Sciatic nerve (tissue), 2 donors: Measurements from ENCODE around the gene MYO1H. TPM values are rescaled to one million over a fixed set of nuclear protein-coding genes. Genes with fewer than 3 reads are reported as not detected.
"Not testable (repeated sequence)": the region's sequence is repeated elsewhere in the genome, so short reads cannot be mapped to it uniquely, and the experiment has no call there.

ENCODE experiments used
- ATAC-seq: fragments of 200-7000 bp; cut with Tn5 transposase; one replicate; pipeline ENCODE4 v1.9.1; 2020; ENCODE audit warnings: mild to moderate bottlenecking, moderate library complexity
- DNase-seq: peaks from one replicate; pipeline ENCODE4 v3.0.0-alpha.2; 2020; ENCODE audit warnings: low spot score
- intact Hi-C: fragments of 100-400 bp; cut with DNase I; formaldehyde crosslinking; loops from one replicate; pipeline ENCODE4 v1.14.2; 2022
- total RNA-seq: library from RNA; stranded (reverse); fragmentation: NEBNext Ultra II Directional; extraction: Animal tissue kit (Norgen Biotek cat#: 25700); gene quantifications from one replicate; pipeline ENCODE4 v1.2.1, GENCODE V29; 2021
- donor health status: DM: no; HTN: no; CAD: no.
- donor health status: DM: no; HTN: no; CAD: no.

MYO1H gene
- not detected for total RNA-seq

- ATAC-seq = no peak
These were observed at the start of gene MYO1H for GRCh38 chr12:109347589-109347988. MYO1H (plus strand) TSS chr12:109347900; CDS start chr12:109347961, 61 bp downstream.

GRCh38 chr12:109299849-109300248 is 47.9 kb upstream of the MYO1H start:
- intact Hi-C loops = no loop called here
- no peak for DNase-seq

More at GRCh38 chr12:109347589-109347988, at the start of gene MYO1H:
- no peak for DNase-seq
- intact Hi-C loops = no loop called here

GRCh38 chr12:109301643-109302168 is 46.0 kb upstream of the MYO1H start:
- DNase-seq (no peak), ATAC-seq (no peak)
- intact Hi-C loops = no loop called here

More at GRCh38 chr12:109299849-109300248, 47.9 kb upstream of the MYO1H start:
- no peak for ATAC-seq

- ATAC-seq = no peak
These were observed 45.3 kb upstream of the MYO1H start for GRCh38 chr12:109302358-109302757.

GRCh38 chr12:109302770-109303169 is 44.9 kb upstream of the MYO1H start:
- no peak for DNase-seq
- no peak for ATAC-seq
- intact Hi-C loops = no loop called here

More at GRCh38 chr12:109302358-109302757, 45.3 kb upstream of the MYO1H start:
- DNase-seq = no peak
- intact Hi-C loops = no loop called here

- ATAC-seq (no peak), DNase-seq (no peak)
- intact Hi-C loops = no loop called here
These were observed 43.2 kb upstream of the MYO1H start for GRCh38 chr12:109304485-109304884.

- intact Hi-C loops = no loop called here
- no peak for DNase-seq
- no peak for ATAC-seq
These were observed 42.2 kb upstream of the MYO1H start for GRCh38 chr12:109305547-109305946.

GRCh38 chr12:109307051-109307450 is 40.6 kb upstream of the MYO1H start:
- DNase-seq = no peak
- no peak for ATAC-seq
- intact Hi-C loops = no loop called here

GRCh38 chr12:109308534-109309380 is 38.9 kb upstream of the MYO1H start, which contains the start of gene FOXN4:
FOXN4 (minus strand) TSS chr12:109309284; CDS start chr12:109308321, 963 bp downstream.
- intact Hi-C loops = no loop called here
- ATAC-seq (no peak), DNase-seq (no peak)

GRCh38 chr12:109309381-109310246 is 38.1 kb upstream of the MYO1H start:
- DNase-seq (no peak), ATAC-seq (no peak)
- intact Hi-C loops = no loop called here

GRCh38 chr12:109310247-109311125 is 37.2 kb upstream of the MYO1H start:
- intact Hi-C loops = no loop called here
- DNase-seq (no peak), ATAC-seq (peak; percentile 52)

GRCh38 chr12:109321294-109321693 is 26.4 kb upstream of the MYO1H start:
- DNase-seq, intact Hi-C loops, ATAC-seq: not testable (repeated sequence)

GRCh38 chr12:109329003-109329402 is 18.7 kb upstream of the MYO1H start:
- intact Hi-C loops = no loop called here
- ATAC-seq (no peak), DNase-seq (no peak)

- intact Hi-C loops = no loop called here
- DNase-seq (no peak), ATAC-seq (no peak)
These were observed 18.0 kb upstream of the MYO1H start for GRCh38 chr12:109329686-109330085.

GRCh38 chr12:109330282-109331230 is 17.1 kb upstream of the MYO1H start:
- DNase-seq (no peak), ATAC-seq (no peak)
- intact Hi-C loops = no loop called here

GRCh38 chr12:109331301-109331952 is 16.3 kb upstream of the MYO1H start:
- DNase-seq (no peak), ATAC-seq (no peak)
- intact Hi-C loops = no loop called here

GRCh38 chr12:109334887-109335286 is 12.8 kb upstream of the MYO1H start:
- no peak for ATAC-seq
- intact Hi-C loops = no loop called here
- no peak for DNase-seq
